HG02759 (cell line): ENCODE measurements around the gene EBF4.
"Not testable (repeated sequence)": the region's sequence is repeated elsewhere in the genome, so short reads cannot be mapped to it uniquely, and the experiment has no call there.

ENCODE experiments used
- ATAC-seq: cut with Tn5 transposase; IDR thresholded peaks from one replicate; pipeline ENCODE4 v1.9.1; 2021; ENCODE audit warnings: mild to moderate bottlenecking, moderate library complexity; ENCODE audit not compliant: unreplicated experiment

The EBF4 gene

GRCh38 chr20:2807929-2808328, 115.3 kb downstream of the EBF4 start:
- ATAC-seq, result not testable (repeated sequence)

- ATAC-seq, result no peak
These were observed 117.1 kb downstream of the EBF4 start for GRCh38 chr20:2809690-2810089.
